ENCODE results near the gene CABLES2. TPM values are rescaled to one million over a fixed set of nuclear protein-coding genes. Genes with fewer than 3 reads are reported as not detected.

CABLES2 gene
- total RNA-seq, 1 experiment from 2014 or later: 8.9 TPM

DNA sequence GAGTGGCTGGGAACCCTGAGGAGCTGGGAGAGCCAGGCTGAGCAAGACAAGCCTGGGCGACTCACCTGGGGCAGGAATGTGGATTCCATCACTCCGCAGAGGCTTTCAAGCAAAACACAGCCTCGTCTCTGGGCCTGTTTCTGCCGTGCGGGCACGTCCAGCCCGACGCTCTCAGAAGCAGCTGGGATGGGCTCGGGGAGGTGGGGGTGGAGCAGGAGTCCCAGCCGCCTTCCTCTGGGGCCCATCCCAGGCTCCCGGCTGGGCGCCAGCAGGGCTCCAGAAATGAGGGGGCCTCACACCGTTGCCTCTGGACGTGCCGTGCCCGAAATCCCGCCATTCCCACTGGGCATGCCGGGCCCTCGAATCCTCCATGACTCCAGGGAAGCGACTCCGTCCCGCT lies 28.9 kb downstream of the CABLES2 start (continued):
- TF ChIP-seq, protein P1, sequence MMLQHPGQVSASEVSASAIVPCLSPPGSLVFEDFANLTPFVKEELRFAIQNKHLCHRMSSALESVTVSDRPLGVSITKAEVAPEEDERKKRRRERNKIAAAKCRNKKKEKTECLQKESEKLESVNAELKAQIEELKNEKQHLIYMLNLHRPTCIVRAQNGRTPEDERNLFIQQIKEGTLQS (IDR thresholded peaks at IDR 0.05): no peak
- no peak for TF ChIP-seq SRF (IDR thresholded peaks at IDR 0.05; ENCODE audit: low read depth)
- TF ChIP-seq, protein P2, sequence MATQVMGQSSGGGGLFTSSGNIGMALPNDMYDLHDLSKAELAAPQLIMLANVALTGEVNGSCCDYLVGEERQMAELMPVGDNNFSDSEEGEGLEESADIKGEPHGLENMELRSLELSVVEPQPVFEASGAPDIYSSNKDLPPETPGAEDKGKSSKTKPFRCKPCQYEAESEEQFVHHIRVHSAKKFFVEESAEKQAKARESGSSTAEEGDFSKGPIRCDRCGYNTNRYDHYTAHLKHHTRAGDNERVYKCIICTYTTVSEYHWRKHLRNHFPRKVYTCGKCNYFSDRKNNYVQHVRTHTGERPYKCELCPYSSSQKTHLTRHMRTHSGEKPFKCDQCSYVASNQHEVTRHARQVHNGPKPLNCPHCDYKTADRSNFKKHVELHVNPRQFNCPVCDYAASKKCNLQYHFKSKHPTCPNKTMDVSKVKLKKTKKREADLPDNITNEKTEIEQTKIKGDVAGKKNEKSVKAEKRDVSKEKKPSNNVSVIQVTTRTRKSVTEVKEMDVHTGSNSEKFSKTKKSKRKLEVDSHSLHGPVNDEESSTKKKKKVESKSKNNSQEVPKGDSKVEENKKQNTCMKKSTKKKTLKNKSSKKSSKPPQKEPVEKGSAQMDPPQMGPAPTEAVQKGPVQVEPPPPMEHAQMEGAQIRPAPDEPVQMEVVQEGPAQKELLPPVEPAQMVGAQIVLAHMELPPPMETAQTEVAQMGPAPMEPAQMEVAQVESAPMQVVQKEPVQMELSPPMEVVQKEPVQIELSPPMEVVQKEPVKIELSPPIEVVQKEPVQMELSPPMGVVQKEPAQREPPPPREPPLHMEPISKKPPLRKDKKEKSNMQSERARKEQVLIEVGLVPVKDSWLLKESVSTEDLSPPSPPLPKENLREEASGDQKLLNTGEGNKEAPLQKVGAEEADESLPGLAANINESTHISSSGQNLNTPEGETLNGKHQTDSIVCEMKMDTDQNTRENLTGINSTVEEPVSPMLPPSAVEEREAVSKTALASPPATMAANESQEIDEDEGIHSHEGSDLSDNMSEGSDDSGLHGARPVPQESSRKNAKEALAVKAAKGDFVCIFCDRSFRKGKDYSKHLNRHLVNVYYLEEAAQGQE (IDR thresholded peaks at IDR 0.05; ENCODE audit: low read depth): no peak
- TF ChIP-seq YY1 (IDR thresholded peaks at IDR 0.05; ENCODE audit: extremely low read depth, insufficient replicate concordance, low read depth, low read length): no peak
- TF ChIP-seq SIN3A (IDR thresholded peaks at IDR 0.05; ENCODE audit: low read depth): no peak
- no peak for TF ChIP-seq CEBPB (IDR thresholded peaks at IDR 0.05; ENCODE audit: low read depth)
- TF ChIP-seq TCF7L2 (IDR thresholded peaks at IDR 0.05; ENCODE audit: borderline replicate concordance, extremely low read depth, insufficient read depth, insufficient read length): no peak
- TF ChIP-seq CBX3 (IDR thresholded peaks at IDR 0.05; ENCODE audit: low read depth): no peak

- H3K27ac ChIP-seq (ENCODE audit: low read depth, low read length): peak overlapping the region; percentile 59
- intact Hi-C loops (cut with micrococcal nuclease): no loop called here
- ATAC-seq (no peak), DNase-seq (ENCODE audit: low read depth, low spot score) (no peak)
- H3K9me3 ChIP-seq (ENCODE audit: control insufficient read depth in 1 of 2, insufficient read depth in 1 of 2, low read depth in 1 of 2, low read length in 2 of 2): no peaks in the 10 kb centered on the region
- RAD21 ChIA-PET (ENCODE audit: low non-redundant PET in 1 of 2, low total read pairs in 2 of 2, uncharacterized antibody in 2 of 2, unreplicated experiment in 2 of 2): no interaction called here
- H3K36me3 ChIP-seq (ENCODE audit: control insufficient read depth in 1 of 2, insufficient read depth in 2 of 2, low read length in 2 of 2): peaks cover 0 to 5% of the 10 kb centered on the region in 2 experiments; a peak in 1 of 4 replicates
- TF ChIP-seq SIN3A (IDR thresholded peaks at IDR 0.05; ENCODE audit: low read depth) (no peak), FOSL1 (IDR thresholded peaks at IDR 0.05; ENCODE audit: low read depth) (no peak), ZNF274 (IDR thresholded peaks at IDR 0.05; ENCODE audit: low read depth, low read length) (no peak), EZH2 (IDR thresholded peaks at IDR 0.05) (no peak), EZH2phosphoT487 (IDR thresholded peaks at IDR 0.05; ENCODE audit: borderline replicate concordance) (no peak), POLR2A (IDR thresholded peaks at IDR 0.05; ENCODE audit: borderline replicate concordance, extremely low read depth, insufficient read depth, insufficient read length) (no peak), SP1 (IDR thresholded peaks at IDR 0.05; ENCODE audit: low read depth) (no peak)
- TF ChIP-seq, protein P3, sequence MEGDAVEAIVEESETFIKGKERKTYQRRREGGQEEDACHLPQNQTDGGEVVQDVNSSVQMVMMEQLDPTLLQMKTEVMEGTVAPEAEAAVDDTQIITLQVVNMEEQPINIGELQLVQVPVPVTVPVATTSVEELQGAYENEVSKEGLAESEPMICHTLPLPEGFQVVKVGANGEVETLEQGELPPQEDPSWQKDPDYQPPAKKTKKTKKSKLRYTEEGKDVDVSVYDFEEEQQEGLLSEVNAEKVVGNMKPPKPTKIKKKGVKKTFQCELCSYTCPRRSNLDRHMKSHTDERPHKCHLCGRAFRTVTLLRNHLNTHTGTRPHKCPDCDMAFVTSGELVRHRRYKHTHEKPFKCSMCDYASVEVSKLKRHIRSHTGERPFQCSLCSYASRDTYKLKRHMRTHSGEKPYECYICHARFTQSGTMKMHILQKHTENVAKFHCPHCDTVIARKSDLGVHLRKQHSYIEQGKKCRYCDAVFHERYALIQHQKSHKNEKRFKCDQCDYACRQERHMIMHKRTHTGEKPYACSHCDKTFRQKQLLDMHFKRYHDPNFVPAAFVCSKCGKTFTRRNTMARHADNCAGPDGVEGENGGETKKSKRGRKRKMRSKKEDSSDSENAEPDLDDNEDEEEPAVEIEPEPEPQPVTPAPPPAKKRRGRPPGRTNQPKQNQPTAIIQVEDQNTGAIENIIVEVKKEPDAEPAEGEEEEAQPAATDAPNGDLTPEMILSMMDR (IDR thresholded peaks at IDR 0.05 in 2 of 3, conservative IDR thresholded peaks at IDR 0.05 in 1 of 3; ENCODE audit: borderline replicate concordance in 1 of 3, insufficient read depth in 1 of 3, low read depth in 2 of 3, low read length in 2 of 3): no peak
- TF ChIP-seq, protein P1 (IDR thresholded peaks at IDR 0.05): no peak
- H3K9ac ChIP-seq (ENCODE audit: low read length): no peak overlapping the region
- CTCF ChIA-PET: interaction anchor here (1.2 kb wide), 1 partner anchor 9 kb away, joined by 4 read pairs; no protein-coding TSS in a partner anchor
- no peaks in the 10 kb centered on the region for H4K20me1 ChIP-seq (ENCODE audit: insufficient read depth)
- H3K4me2 ChIP-seq (ENCODE audit: low read length): peak overlapping the region; percentile 25
- H2AFZ ChIP-seq (ENCODE audit: low read depth, low read length, poor library complexity, severe bottlenecking): no peak overlapping the region
- peaks cover 24 to 56% of the 10 kb centered on the region in 2 experiments for H3K4me1 ChIP-seq (ENCODE audit: control insufficient read depth in 1 of 2, insufficient read depth in 2 of 2, low read length in 2 of 2)
- no peak overlapping the region for H3K4me3 ChIP-seq (replicated peaks in 1 of 2; ENCODE audit: low read depth in 1 of 2, low read length in 2 of 2)
- no TSS peak for BruUV-seq (replicated peaks)
- no peaks in the 10 kb centered on the region for H3K9me2 ChIP-seq (ENCODE audit: insufficient read depth)
- H3K27me3 ChIP-seq (ENCODE audit: insufficient read depth, low read length): no peaks in the 10 kb centered on the region
- POLR2A ChIA-PET: no interaction called here
- H3K79me2 ChIP-seq (ENCODE audit: insufficient read depth, low read length): no peaks in the 10 kb centered on the region
Measured at GRCh38 chr20:62377615-62378178, 29.4 kb downstream of the CABLES2 start.
